B cell (primary cell): ENCODE measurements around the gene SPRR2A.

Experiments used
- EZH2 ChIP-seq: IDR thresholded peaks from 2 replicates; pipeline ENCODE4 v1.6.1; 2012; ENCODE audit warnings: borderline replicate concordance, low read depth, mild to moderate bottlenecking, moderate library complexity, low read length; ENCODE audit not compliant: insufficient read depth, poor library complexity, severe bottlenecking
- TF ChIP-seq, protein P1 (sequence below): fragments of 200-600 bp; IDR thresholded peaks from one replicate; pipeline ENCODE4 v1.8.0; 2022; ENCODE audit warnings: antibody characterized with exemption, mild to moderate bottlenecking

GRCh38 chr1:153023109-153023508 lies 34.2 kb downstream of the SPRR2A start:
- TF ChIP-seq EZH2: no peak
- TF ChIP-seq, protein P1, sequence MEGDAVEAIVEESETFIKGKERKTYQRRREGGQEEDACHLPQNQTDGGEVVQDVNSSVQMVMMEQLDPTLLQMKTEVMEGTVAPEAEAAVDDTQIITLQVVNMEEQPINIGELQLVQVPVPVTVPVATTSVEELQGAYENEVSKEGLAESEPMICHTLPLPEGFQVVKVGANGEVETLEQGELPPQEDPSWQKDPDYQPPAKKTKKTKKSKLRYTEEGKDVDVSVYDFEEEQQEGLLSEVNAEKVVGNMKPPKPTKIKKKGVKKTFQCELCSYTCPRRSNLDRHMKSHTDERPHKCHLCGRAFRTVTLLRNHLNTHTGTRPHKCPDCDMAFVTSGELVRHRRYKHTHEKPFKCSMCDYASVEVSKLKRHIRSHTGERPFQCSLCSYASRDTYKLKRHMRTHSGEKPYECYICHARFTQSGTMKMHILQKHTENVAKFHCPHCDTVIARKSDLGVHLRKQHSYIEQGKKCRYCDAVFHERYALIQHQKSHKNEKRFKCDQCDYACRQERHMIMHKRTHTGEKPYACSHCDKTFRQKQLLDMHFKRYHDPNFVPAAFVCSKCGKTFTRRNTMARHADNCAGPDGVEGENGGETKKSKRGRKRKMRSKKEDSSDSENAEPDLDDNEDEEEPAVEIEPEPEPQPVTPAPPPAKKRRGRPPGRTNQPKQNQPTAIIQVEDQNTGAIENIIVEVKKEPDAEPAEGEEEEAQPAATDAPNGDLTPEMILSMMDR: no peak
